ENCODE results near the gene SANBR.

DNA sequence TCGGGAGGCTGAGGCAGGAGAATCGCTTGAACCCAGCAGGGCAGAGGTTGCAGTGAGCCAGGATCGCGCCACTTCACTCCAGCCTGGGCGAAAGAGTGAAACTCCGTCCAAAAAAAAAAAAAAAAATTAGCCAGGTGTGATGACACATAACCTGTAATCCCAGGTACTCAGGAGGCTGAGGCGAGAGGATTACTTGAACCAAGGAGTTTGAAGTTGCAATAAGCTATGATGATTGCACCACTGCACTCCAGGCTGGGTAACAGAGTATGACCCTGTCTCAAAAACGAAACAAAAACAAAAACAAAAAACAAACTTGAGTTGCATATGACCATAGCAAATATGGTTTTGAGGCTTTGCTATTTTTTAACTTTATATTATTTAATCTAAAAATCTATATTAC, 25.8 kb downstream of the SANBR start:
- TF ChIP-seq, protein P1, sequence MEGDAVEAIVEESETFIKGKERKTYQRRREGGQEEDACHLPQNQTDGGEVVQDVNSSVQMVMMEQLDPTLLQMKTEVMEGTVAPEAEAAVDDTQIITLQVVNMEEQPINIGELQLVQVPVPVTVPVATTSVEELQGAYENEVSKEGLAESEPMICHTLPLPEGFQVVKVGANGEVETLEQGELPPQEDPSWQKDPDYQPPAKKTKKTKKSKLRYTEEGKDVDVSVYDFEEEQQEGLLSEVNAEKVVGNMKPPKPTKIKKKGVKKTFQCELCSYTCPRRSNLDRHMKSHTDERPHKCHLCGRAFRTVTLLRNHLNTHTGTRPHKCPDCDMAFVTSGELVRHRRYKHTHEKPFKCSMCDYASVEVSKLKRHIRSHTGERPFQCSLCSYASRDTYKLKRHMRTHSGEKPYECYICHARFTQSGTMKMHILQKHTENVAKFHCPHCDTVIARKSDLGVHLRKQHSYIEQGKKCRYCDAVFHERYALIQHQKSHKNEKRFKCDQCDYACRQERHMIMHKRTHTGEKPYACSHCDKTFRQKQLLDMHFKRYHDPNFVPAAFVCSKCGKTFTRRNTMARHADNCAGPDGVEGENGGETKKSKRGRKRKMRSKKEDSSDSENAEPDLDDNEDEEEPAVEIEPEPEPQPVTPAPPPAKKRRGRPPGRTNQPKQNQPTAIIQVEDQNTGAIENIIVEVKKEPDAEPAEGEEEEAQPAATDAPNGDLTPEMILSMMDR (IDR thresholded peaks at IDR 0.05): no peak
- TF ChIP-seq POLR2A (IDR thresholded peaks at IDR 0.05): no peak

Data from thyroid gland (tissue), 4 donors.